OCI-LY1 (cell line): ENCODE results near the gene SNX18.

ENCODE experiments used
- CTCF ChIP-seq: fragments of 200-600 bp; sonication (generic), shearing (Covaris generic); IDR thresholded peaks from 2 replicates; pipeline ENCODE4 v1.5.1; 2017; ENCODE audit warnings: mild to moderate bottlenecking, antibody characterized with exemption, low read length, moderate library complexity, mixed read lengths
- EZH2 ChIP-seq: fragments of 200-600 bp; sonication (generic), shearing (Covaris generic); IDR thresholded peaks from 2 replicates; pipeline ENCODE4 v1.8.0; 2017; ENCODE audit warnings: borderline replicate concordance, mixed run types, mild to moderate bottlenecking, antibody characterized with exemption, low read length, moderate library complexity, mixed read lengths

- TF ChIP-seq CTCF (no peak), EZH2 (no peak)
These were observed 28.2 kb downstream of the SNX18 start for GRCh38 chr5:54545796-54546195.
